ENCODE data around the gene OR5T1.

DNA sequence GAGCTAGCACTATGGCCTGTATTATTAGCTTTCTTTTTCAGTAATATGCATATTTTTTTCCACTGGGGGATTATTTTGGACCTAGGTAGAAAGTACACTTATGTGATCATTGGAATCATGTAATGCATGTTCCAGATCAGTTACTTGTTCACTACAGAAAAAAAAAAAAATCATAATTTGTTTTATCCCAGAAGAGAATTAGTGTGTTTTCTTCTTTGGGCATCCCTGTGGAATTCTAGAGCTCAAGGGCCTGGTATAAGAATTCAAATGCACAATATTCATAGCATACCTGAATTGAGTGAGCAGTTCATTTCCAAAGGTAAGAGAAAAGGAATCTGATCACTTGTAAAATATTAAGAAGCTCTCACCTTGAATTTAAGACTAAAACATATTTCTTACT lies at the start of gene OR5T1:
- TF ChIP-seq, protein P1, sequence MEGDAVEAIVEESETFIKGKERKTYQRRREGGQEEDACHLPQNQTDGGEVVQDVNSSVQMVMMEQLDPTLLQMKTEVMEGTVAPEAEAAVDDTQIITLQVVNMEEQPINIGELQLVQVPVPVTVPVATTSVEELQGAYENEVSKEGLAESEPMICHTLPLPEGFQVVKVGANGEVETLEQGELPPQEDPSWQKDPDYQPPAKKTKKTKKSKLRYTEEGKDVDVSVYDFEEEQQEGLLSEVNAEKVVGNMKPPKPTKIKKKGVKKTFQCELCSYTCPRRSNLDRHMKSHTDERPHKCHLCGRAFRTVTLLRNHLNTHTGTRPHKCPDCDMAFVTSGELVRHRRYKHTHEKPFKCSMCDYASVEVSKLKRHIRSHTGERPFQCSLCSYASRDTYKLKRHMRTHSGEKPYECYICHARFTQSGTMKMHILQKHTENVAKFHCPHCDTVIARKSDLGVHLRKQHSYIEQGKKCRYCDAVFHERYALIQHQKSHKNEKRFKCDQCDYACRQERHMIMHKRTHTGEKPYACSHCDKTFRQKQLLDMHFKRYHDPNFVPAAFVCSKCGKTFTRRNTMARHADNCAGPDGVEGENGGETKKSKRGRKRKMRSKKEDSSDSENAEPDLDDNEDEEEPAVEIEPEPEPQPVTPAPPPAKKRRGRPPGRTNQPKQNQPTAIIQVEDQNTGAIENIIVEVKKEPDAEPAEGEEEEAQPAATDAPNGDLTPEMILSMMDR (IDR thresholded peaks at IDR 0.05): no peak
- TF ChIP-seq, protein P2, sequence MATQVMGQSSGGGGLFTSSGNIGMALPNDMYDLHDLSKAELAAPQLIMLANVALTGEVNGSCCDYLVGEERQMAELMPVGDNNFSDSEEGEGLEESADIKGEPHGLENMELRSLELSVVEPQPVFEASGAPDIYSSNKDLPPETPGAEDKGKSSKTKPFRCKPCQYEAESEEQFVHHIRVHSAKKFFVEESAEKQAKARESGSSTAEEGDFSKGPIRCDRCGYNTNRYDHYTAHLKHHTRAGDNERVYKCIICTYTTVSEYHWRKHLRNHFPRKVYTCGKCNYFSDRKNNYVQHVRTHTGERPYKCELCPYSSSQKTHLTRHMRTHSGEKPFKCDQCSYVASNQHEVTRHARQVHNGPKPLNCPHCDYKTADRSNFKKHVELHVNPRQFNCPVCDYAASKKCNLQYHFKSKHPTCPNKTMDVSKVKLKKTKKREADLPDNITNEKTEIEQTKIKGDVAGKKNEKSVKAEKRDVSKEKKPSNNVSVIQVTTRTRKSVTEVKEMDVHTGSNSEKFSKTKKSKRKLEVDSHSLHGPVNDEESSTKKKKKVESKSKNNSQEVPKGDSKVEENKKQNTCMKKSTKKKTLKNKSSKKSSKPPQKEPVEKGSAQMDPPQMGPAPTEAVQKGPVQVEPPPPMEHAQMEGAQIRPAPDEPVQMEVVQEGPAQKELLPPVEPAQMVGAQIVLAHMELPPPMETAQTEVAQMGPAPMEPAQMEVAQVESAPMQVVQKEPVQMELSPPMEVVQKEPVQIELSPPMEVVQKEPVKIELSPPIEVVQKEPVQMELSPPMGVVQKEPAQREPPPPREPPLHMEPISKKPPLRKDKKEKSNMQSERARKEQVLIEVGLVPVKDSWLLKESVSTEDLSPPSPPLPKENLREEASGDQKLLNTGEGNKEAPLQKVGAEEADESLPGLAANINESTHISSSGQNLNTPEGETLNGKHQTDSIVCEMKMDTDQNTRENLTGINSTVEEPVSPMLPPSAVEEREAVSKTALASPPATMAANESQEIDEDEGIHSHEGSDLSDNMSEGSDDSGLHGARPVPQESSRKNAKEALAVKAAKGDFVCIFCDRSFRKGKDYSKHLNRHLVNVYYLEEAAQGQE (IDR thresholded peaks at IDR 0.05; ENCODE audit: insufficient read depth in 1 of 2, low read depth in 2 of 2, low read length in 1 of 2): no peak
- no peak for TF ChIP-seq TCF7L2 (IDR thresholded peaks at IDR 0.05; ENCODE audit: low read depth, low read length)

Measured in Panc1 (cell line).